ENCODE results near the gene OSBPL8. TPM values are rescaled to one million over a fixed set of nuclear protein-coding genes. Genes with fewer than 3 reads are reported as not detected.
A peak's percentile ranks its signal among the peaks of the same experiment; 100 is the strongest.

The OSBPL8 gene
- 56.1 and 57.6 TPM in 2 replicates for total RNA-seq (ENCODE audit: low replicate concordance)
- long read RNA-seq, full-length matches to known transcripts, result 9 of 44 reads
- long read RNA-seq, partial matches to known transcripts, result 21 of 44 reads
- long read RNA-seq, other reads (novel, unspliced or antisense), result 14 of 44 reads

DNA sequence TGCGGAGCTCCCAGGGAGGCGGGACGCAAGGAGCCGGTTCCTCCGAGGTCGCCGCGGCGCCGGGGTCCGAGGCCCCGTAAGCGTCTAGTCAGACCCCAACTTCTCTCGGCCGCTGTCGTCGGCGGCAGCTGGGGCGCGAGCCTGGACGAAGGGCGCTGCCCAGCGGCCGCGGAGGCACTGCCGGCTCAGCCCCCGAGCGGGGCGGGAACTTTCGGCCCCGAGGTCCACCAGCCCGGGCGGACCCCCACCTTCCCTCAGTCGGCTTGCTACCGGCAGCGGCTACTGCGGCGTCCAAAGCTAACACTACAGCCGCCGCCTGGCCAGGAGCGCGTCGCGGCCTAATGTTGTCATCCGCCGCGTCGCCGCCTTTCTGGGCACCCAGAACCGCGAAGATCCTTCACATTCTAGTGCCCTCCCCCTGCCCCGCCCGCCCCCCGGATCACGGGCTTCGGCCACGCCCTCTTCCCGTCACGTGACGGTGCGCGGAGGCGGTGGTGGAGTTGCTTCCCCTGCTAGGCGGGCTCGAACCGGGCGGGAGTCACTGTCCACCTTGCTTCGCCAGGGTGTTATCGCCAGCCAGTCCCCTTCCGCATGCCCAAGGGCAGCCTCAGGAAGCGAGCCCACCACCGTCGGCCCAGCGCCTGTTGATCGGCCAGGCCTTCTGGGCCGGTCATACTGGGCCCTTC is at the start of gene OSBPL8:
Gene OSBPL8, minus strand, starts transcription at position 372 of the 686 bp plus-strand sequence. CDS start 72,220 bp downstream, outside the sequence.
- peak; percentile 95 for DNase-seq (ENCODE audit: extremely low spot score, unreplicated experiment)
- H3K27me3 Mint-ChIP-seq, result no peaks in the 10 kb centered on the region
- H3K4me1 Mint-ChIP-seq (ENCODE audit: unreplicated experiment), result peaks cover 16% of the 10 kb centered on the region
- H3K27ac Mint-ChIP-seq, result peak within 1 kb of the TSS; percentile 96
- no peak for TF ChIP-seq CTCF (conservative IDR thresholded peaks at IDR 0.05)
- no peaks in the 10 kb centered on the region for H3K36me3 Mint-ChIP-seq
- H3K4me3 Mint-ChIP-seq, result peak within 1 kb of the TSS; percentile 98
- no peaks in the 10 kb centered on the region for H3K9me3 Mint-ChIP-seq

DNA sequence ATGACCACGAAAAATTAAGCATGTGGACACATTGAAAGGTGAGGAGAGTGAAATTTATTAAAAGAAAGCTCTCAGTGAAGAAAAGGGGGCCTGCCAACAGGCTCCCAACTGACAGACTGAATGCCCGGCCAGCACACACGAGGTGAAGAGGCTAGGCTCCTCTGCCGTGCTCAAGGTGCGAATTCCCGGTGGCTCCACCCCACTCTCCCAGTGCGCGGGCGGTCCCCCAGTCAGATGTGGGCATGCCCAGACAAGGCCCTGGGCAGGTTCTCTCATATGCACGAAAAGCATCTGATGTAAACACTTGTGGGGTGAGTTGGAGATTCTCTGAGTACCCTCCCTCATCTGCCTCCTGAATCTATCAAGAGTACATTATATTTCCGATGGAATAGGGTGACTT is 48.5 kb upstream of the OSBPL8 start:
- no peak overlapping the region for H3K27ac Mint-ChIP-seq
- H3K4me3 Mint-ChIP-seq, result no peak overlapping the region
- no peak for TF ChIP-seq CTCF (conservative IDR thresholded peaks at IDR 0.05)
- no peak for DNase-seq (ENCODE audit: extremely low spot score, unreplicated experiment)
- no peaks in the 10 kb centered on the region for H3K27me3 Mint-ChIP-seq
- no peaks in the 10 kb centered on the region for H3K36me3 Mint-ChIP-seq
- H3K4me1 Mint-ChIP-seq (ENCODE audit: unreplicated experiment), result no peaks in the 10 kb centered on the region
- H3K9me3 Mint-ChIP-seq, result no peaks in the 10 kb centered on the region

DNA sequence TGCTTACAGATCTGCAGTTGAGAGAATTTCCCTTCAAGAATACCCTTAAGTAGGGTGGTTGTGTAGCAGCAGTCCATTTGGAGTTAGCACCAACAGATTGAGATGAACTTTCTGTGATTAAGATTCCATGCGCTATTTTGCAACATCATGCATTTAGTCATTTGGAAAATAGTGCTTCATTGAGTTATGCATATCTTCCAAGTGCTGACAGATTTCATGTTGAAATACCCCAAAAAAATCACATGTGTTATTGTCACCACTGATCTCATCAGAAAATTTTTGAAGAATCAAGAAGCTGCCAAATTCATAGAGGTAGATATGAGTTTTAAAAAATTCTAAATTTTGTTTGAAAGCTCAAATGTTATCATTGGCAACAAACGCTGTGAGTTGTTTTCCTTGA is 35.5 kb upstream of the OSBPL8 start:
- Mint-ChIP-seq H3K27ac (no peak overlapping the region), H3K4me1 (ENCODE audit: unreplicated experiment) (no peaks in the 10 kb centered on the region), H3K4me3 (no peak overlapping the region), H3K9me3 (no peaks in the 10 kb centered on the region), H3K27me3 (no peaks in the 10 kb centered on the region), H3K36me3 (no peaks in the 10 kb centered on the region)
- no peak for TF ChIP-seq CTCF (conservative IDR thresholded peaks at IDR 0.05)
- DNase-seq (ENCODE audit: extremely low spot score, unreplicated experiment), result no peak

DNA sequence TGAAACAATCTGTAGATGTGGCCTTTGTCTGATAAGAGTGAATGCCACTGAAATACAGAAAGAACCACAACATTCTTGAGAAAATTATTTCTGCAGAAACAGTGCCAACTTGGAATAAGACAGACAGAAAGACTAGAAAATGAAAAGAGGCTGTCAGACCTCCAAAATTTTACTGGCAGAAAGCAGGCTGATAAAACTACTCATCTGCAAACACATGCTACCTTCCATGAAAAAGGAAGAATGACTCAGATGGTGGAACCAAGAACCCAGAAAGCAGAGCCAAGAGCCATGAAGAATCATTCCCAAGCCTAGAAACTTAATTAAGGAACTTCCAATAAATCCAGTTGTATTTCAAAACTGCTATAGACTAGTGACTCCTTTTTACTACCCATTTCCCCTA is 31.9 kb upstream of the OSBPL8 start:
- Mint-ChIP-seq H3K9me3 (no peaks in the 10 kb centered on the region), H3K4me3 (no peak overlapping the region), H3K27me3 (no peaks in the 10 kb centered on the region), H3K4me1 (ENCODE audit: unreplicated experiment) (no peaks in the 10 kb centered on the region), H3K27ac (no peak overlapping the region), H3K36me3 (no peaks in the 10 kb centered on the region)
- TF ChIP-seq CTCF (conservative IDR thresholded peaks at IDR 0.05), result no peak
- no peak for DNase-seq (ENCODE audit: extremely low spot score, unreplicated experiment)

DNA sequence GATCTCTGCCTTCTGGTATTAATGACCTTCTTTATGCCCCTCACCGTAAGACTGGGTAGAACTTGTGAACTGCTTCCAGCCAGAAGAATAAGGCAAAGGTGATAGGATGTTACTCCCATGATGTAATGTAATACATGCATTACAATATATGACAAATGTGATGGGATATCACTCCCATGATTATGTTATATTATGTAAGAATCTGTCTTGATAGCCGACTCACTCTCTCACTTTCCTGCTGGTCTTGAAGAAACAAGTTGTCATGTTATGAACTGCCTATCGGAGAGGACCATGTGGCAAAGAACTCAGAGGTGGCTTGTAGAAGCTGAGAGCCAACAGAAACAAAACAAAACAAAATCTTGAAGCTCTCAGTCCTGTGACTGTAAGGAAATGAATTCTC is 30.6 kb upstream of the OSBPL8 start:
- no peaks in the 10 kb centered on the region for H3K9me3 Mint-ChIP-seq
- H3K4me1 Mint-ChIP-seq (ENCODE audit: unreplicated experiment), result no peaks in the 10 kb centered on the region
- H3K27ac Mint-ChIP-seq, result no peak overlapping the region
- H3K4me3 Mint-ChIP-seq, result no peak overlapping the region
- H3K27me3 Mint-ChIP-seq, result no peaks in the 10 kb centered on the region
- H3K36me3 Mint-ChIP-seq, result no peaks in the 10 kb centered on the region
- DNase-seq (ENCODE audit: extremely low spot score, unreplicated experiment), result no peak
- TF ChIP-seq CTCF (conservative IDR thresholded peaks at IDR 0.05), result no peak

All from type B pancreatic cell (in vitro differentiated cells).